ENCODE results near the gene KHSRP.
A peak's percentile ranks its signal among the peaks of the same experiment; 100 is the strongest.

The KHSRP gene

GRCh38 chr19:6457958-6458694, 33.5 kb upstream of the KHSRP start:
- Histone ChIP-seq H3K4me1 (ENCODE audit: insufficient read depth, insufficient read length) (peaks cover 8% of the 10 kb centered on the region), H3K9ac (ENCODE audit: insufficient read length, low read depth) (peak overlapping the region; percentile 46), H3K27me3 (ENCODE audit: insufficient read depth, insufficient read length) (peaks cover 19% of the 10 kb centered on the region), H3K4me3 (ENCODE audit: insufficient read length, low read depth) (peak overlapping the region; percentile 13), H3K36me3 (ENCODE audit: insufficient read depth, insufficient read length, low read length) (peaks cover 35% of the 10 kb centered on the region), H3K9me3 (ENCODE audit: insufficient read depth, low read length) (peaks cover 23% of the 10 kb centered on the region)
- no peak for TF ChIP-seq SUZ12 (IDR thresholded peaks at IDR 0.05; ENCODE audit: extremely low read depth, insufficient read depth, insufficient read length)
- TF ChIP-seq YY1 (IDR thresholded peaks at IDR 0.05; ENCODE audit: insufficient read depth, insufficient read length), result no peak
- TF ChIP-seq ZNF274 (IDR thresholded peaks at IDR 0.05; ENCODE audit: low read depth, low read length), result no peak
- DNase-seq (ENCODE audit: low read depth, low spot score), result no peak

- Histone ChIP-seq H3K36me3 (ENCODE audit: insufficient read depth, insufficient read length, low read length) (peaks cover 40% of the 10 kb centered on the region), H3K27me3 (ENCODE audit: insufficient read depth, insufficient read length) (peaks cover 2% of the 10 kb centered on the region), H3K9me3 (ENCODE audit: insufficient read depth, low read length) (peaks cover 23% of the 10 kb centered on the region), H3K9ac (ENCODE audit: insufficient read length, low read depth) (no peak overlapping the region), H3K4me3 (ENCODE audit: insufficient read length, low read depth) (no peak overlapping the region), H3K4me1 (ENCODE audit: insufficient read depth, insufficient read length) (peaks cover 8% of the 10 kb centered on the region)
- no peak for DNase-seq (ENCODE audit: low read depth, low spot score)
- no peak for TF ChIP-seq ZNF274 (IDR thresholded peaks at IDR 0.05; ENCODE audit: low read depth, low read length)
- no peak for TF ChIP-seq YY1 (IDR thresholded peaks at IDR 0.05; ENCODE audit: insufficient read depth, insufficient read length)
- no peak for TF ChIP-seq SUZ12 (IDR thresholded peaks at IDR 0.05; ENCODE audit: extremely low read depth, insufficient read depth, insufficient read length)
Observed at GRCh38 chr19:6455924-6456323, 31.3 kb upstream of the KHSRP start.

DNA sequence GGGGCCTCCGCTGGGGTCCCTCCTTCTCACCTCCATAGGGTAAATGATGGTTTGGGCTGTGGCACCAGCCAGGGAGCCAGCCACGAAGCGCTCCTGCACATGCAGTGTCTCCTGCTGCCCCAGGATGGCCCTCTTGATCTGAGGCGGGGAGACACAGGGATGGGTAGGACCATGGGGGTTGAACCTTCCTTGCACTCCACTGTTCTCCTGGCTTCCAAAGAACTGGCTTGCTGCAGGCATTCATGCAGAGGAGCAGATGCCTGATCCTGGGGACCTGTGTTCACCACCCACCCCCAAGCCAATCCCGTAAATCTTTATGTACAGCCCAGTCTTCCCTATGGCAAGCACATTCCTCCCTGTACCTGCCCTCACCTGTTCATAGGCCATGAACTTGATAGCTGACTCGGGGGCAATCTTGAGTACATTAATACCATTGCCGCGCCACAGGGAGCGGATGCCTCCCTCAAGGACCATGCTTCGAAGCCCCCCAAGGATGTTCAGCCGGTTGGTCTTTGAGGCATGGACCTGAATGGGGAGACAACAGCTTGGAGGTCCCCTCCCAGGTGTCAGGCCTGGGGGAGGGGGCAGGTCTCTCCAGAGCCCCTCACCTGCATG, 29.4 kb upstream of the KHSRP start:
- no peak for DNase-seq (ENCODE audit: low read depth, low spot score)
- no peak overlapping the region for H3K9ac ChIP-seq (ENCODE audit: insufficient read length, low read depth)
- peaks cover 2% of the 10 kb centered on the region for H3K27me3 ChIP-seq (ENCODE audit: insufficient read depth, insufficient read length)
- TF ChIP-seq YY1 (IDR thresholded peaks at IDR 0.05; ENCODE audit: insufficient read depth, insufficient read length) (no peak), SUZ12 (IDR thresholded peaks at IDR 0.05; ENCODE audit: extremely low read depth, insufficient read depth, insufficient read length) (no peak), ZNF274 (IDR thresholded peaks at IDR 0.05; ENCODE audit: low read depth, low read length) (no peak)
- peaks cover 8% of the 10 kb centered on the region for H3K4me1 ChIP-seq (ENCODE audit: insufficient read depth, insufficient read length)
- H3K9me3 ChIP-seq (ENCODE audit: insufficient read depth, low read length), result peaks cover 23% of the 10 kb centered on the region
- peaks cover 44% of the 10 kb centered on the region for H3K36me3 ChIP-seq (ENCODE audit: insufficient read depth, insufficient read length, low read length)
- no peak overlapping the region for H3K4me3 ChIP-seq (ENCODE audit: insufficient read length, low read depth)

GRCh38 chr19:6452899-6453298, 28.3 kb upstream of the KHSRP start:
- Histone ChIP-seq H3K4me3 (ENCODE audit: insufficient read length, low read depth) (no peak overlapping the region), H3K4me1 (ENCODE audit: insufficient read depth, insufficient read length) (peaks cover under 1% of the 10 kb centered on the region), H3K36me3 (ENCODE audit: insufficient read depth, insufficient read length, low read length) (peaks cover 44% of the 10 kb centered on the region), H3K9me3 (ENCODE audit: insufficient read depth, low read length) (peaks cover 23% of the 10 kb centered on the region), H3K27me3 (ENCODE audit: insufficient read depth, insufficient read length) (no peaks in the 10 kb centered on the region), H3K9ac (ENCODE audit: insufficient read length, low read depth) (no peak overlapping the region)
- no peak for TF ChIP-seq ZNF274 (IDR thresholded peaks at IDR 0.05; ENCODE audit: low read depth, low read length)
- TF ChIP-seq SUZ12 (IDR thresholded peaks at IDR 0.05; ENCODE audit: extremely low read depth, insufficient read depth, insufficient read length), result no peak
- TF ChIP-seq YY1 (IDR thresholded peaks at IDR 0.05; ENCODE audit: insufficient read depth, insufficient read length), result no peak
- DNase-seq (ENCODE audit: low read depth, low spot score), result no peak

- H3K4me1 ChIP-seq (ENCODE audit: insufficient read depth, insufficient read length), result no peaks in the 10 kb centered on the region
- no peaks in the 10 kb centered on the region for H3K27me3 ChIP-seq (ENCODE audit: insufficient read depth, insufficient read length)
- TF ChIP-seq YY1 (IDR thresholded peaks at IDR 0.05; ENCODE audit: insufficient read depth, insufficient read length) (no peak), SUZ12 (IDR thresholded peaks at IDR 0.05; ENCODE audit: extremely low read depth, insufficient read depth, insufficient read length) (no peak), ZNF274 (IDR thresholded peaks at IDR 0.05; ENCODE audit: low read depth, low read length) (no peak)
- DNase-seq (ENCODE audit: low read depth, low spot score), result no peak
- H3K36me3 ChIP-seq (ENCODE audit: insufficient read depth, insufficient read length, low read length), result peaks cover 39% of the 10 kb centered on the region
- H3K4me3 ChIP-seq (ENCODE audit: insufficient read length, low read depth), result no peak overlapping the region
- peaks cover 23% of the 10 kb centered on the region for H3K9me3 ChIP-seq (ENCODE audit: insufficient read depth, low read length)
- no peak overlapping the region for H3K9ac ChIP-seq (ENCODE audit: insufficient read length, low read depth)
Observed at GRCh38 chr19:6452223-6452614, 27.6 kb upstream of the KHSRP start.

- H3K9ac ChIP-seq (ENCODE audit: insufficient read length, low read depth), result no peak overlapping the region
- TF ChIP-seq ZNF274 (IDR thresholded peaks at IDR 0.05; ENCODE audit: low read depth, low read length), result no peak
- no peak for TF ChIP-seq YY1 (IDR thresholded peaks at IDR 0.05; ENCODE audit: insufficient read depth, insufficient read length)
- no peak for TF ChIP-seq SUZ12 (IDR thresholded peaks at IDR 0.05; ENCODE audit: extremely low read depth, insufficient read depth, insufficient read length)
- H3K9me3 ChIP-seq (ENCODE audit: insufficient read depth, low read length), result peaks cover 23% of the 10 kb centered on the region
- peaks cover 38% of the 10 kb centered on the region for H3K36me3 ChIP-seq (ENCODE audit: insufficient read depth, insufficient read length, low read length)
- no peak overlapping the region for H3K4me3 ChIP-seq (ENCODE audit: insufficient read length, low read depth)
- no peaks in the 10 kb centered on the region for H3K4me1 ChIP-seq (ENCODE audit: insufficient read depth, insufficient read length)
- no peaks in the 10 kb centered on the region for H3K27me3 ChIP-seq (ENCODE audit: insufficient read depth, insufficient read length)
- no peak for DNase-seq (ENCODE audit: low read depth, low spot score)
Observed at GRCh38 chr19:6451583-6452222, 27.1 kb upstream of the KHSRP start.

DNA sequence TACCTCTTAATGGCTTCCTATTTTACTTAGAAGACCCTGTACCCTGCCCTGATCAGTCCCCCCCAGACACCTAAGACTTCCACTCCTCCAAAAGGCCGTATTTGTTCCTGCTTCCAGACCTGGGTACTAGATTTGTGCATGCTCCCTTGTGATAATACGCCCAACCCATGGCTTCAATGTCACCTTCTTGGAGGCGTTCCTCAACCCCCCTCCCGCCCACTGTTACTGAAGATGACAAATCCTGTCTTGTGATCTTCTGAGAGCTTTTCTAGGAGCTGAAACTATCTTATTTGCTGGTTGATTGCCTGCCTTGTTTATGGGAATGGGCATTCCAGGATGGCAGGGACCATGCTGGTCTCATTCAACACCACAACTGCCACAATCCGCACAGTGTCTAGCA, 25.6 kb upstream of the KHSRP start:
- no peak for TF ChIP-seq ZNF274 (IDR thresholded peaks at IDR 0.05; ENCODE audit: low read depth, low read length)
- TF ChIP-seq SUZ12 (IDR thresholded peaks at IDR 0.05; ENCODE audit: extremely low read depth, insufficient read depth, insufficient read length), result no peak
- no peak for TF ChIP-seq YY1 (IDR thresholded peaks at IDR 0.05; ENCODE audit: insufficient read depth, insufficient read length)
- Histone ChIP-seq H3K27me3 (ENCODE audit: insufficient read depth, insufficient read length) (no peaks in the 10 kb centered on the region), H3K36me3 (ENCODE audit: insufficient read depth, insufficient read length, low read length) (peaks cover 27% of the 10 kb centered on the region), H3K9ac (ENCODE audit: insufficient read length, low read depth) (no peak overlapping the region), H3K4me1 (ENCODE audit: insufficient read depth, insufficient read length) (no peaks in the 10 kb centered on the region), H3K9me3 (ENCODE audit: insufficient read depth, low read length) (peaks cover 23% of the 10 kb centered on the region), H3K4me3 (ENCODE audit: insufficient read length, low read depth) (no peak overlapping the region)
- DNase-seq (ENCODE audit: low read depth, low spot score), result no peak

All from NT2/D1 (cell line).